HTERT RPE-1 (cell line): Measurements from ENCODE around the gene RASA3.

Experiments used
- in situ Hi-C: fragments of 300-500 bp; cut with MboI; formaldehyde crosslinking; loops from 4 replicates; pipeline ENCODE4 v1.14.3; 2020; ENCODE audit warnings: low sequenced_read_pairs

Gene RASA3

DNA sequence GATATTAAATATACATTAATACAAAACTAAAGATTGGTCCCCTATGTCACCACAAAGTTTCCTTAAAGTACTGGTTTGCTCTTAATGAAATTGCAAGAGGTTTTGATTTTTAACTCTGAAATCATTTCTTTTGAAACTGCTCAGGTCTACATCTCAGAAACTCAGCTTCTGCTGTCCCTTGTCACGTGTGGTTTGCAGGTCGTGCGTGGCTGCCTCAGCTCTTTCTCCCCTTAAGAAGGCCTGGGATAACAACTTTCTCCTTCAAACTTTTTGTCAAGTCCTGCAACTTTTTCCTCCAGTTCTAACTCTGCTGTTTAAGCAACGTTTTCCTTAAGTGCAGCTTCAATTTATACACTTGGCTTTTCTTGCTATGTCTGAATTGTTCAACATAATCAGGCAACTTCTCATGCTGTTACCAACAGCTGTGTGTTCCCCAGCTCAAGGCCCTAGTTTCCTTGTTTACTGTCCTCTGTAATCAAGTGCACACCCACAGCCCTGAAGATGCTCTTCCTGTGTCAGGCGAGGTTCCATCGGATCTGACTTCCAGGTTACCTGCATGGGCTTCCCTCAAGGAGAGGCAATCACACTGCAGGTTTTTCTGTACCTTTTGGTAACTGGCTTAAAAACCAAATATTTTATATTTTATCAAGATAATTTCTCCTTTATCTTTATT is 172.0 kb downstream of the RASA3 start:
- in situ Hi-C loops: no loop called here

DNA sequence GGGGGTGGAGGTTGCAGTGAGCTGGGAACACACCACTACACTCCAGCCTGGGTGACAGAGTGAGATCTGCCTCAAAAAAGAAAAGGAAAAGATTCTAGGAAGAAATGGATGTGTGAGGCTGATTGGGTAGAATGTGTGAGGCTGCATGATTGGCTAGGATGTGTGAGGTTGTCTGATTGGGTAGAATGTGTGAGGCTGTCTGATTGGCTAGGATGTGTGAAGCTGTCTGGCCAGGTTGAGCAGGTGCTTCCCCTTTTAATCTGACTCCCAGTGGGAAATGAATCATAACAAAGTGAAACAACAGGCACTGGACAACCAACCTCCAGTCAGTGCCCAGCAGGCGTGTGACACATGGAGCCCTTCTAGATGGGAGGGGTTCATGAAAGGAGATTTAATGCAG is 173.2 kb downstream of the RASA3 start:
- in situ Hi-C loops: no loop called here

DNA sequence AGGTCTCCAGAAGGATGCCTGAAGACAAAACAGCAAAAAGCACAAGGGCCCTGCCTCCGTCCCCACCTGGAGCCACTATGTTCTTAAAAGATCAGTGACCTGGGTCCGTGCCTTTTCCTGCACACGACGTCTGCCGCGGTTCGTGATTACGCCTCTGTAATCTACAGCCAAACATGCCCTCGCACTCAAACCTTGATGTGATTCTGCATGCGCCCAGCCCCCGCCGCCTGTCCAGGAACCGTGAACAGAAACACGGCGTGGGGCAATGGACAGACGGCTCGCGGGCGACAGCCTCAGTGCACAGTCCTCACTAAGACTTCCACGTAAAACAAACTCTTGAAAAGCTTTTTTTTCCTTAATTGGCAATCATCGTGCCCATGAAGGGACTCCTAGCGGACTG is 174.1 kb downstream of the RASA3 start:
- in situ Hi-C loops: no loop called here

DNA sequence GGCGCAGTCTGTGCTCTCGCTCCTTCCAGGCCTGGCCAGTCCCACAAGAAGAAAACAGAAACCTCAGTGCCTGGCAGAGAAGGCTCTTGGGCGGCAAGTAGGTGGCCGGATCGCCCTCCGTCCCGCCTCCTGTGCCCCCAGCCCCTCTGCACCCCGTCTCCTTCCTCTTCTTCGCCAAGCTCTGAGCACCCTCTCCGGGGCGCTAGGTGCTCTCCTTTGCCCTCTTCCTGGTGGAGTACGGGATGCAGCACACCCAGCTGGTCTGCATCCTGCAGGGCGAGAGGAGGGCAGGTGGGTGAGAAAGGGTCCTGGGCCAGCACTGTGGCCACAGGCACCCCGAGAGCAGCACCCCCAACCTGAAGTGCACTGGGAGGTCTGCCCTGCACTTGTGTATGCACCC is 175.9 kb downstream of the RASA3 start:
- in situ Hi-C loops: no loop called here

DNA sequence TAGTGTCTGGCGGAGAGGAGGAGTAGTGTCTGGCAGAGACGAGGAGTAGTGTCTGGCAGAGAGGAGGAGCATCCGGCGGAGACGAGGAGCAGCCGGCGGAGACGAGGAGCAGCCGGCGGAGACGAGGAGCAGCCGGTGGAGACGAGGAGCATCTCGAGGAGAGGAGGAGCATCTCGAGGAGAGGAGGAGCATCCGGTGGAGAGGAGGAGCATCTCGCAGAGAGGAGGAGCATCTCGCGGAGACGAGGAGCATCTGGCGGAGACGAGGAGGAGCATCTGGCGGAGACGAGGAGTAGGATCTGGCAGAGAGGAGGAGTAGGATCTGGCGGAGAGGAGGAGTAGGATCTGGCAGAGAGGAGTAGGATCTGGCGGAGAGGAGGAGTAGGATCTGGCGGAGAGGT is 176.7 kb downstream of the RASA3 start:
- in situ Hi-C loops: no loop called here

DNA sequence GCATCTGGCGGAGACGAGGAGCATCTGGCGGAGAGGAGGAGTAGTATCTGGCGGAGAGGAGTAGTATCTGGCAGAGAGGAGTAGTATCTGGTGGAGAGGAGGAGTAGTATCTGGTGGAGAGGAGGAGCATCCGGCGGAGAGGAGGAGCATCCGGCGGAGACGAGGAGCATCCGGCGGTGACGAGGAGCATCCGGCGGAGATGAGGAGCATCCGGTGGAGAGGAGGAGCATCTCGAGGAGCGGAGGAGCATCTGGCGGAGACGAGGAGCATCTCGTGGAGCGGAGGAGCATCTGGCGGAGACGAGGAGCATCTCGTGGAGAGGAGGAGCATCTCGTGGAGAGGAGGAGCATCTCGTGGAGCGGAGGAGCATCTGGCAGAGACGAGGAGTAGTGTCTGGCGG is 177.2 kb downstream of the RASA3 start:
- in situ Hi-C loops: no loop called here

DNA sequence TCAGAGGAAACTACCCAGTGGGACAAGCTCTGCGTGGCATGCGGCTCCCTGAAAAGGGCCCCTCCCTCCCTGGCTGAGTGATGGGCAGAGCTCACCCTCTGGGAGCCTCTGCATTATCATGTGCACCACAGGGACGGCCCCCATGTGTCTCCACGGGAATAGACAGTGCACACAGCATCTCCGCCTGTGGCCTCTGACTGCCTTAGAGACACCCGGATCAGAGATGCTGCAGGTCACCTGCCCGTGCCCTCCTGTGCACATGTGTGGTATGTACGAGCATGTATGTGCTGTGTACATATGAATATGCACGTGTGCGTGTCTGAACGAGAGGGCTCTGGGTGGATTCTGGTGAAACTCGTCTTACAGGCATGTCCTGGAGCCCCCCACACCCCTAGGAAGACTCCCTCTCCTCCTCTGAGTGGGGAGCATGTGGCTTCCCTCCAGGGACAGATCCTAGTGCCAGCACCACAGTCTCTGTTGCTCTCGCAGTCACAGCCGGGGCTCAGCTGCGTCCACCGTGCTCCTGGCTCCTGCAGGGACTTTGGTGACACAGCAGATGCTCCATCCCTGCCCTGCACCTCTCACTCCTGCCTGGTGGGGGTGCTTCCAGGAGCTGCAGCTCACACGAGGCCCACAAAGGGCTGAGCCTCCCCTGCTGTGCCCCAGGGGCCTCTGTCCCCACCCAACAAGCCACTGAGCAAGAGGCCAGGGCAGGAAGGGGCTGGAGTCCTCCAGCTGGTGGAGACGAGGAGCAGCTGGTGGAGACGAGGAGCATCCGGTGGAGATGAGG is 178.2 kb downstream of the RASA3 start:
- in situ Hi-C loops: no loop called here

DNA sequence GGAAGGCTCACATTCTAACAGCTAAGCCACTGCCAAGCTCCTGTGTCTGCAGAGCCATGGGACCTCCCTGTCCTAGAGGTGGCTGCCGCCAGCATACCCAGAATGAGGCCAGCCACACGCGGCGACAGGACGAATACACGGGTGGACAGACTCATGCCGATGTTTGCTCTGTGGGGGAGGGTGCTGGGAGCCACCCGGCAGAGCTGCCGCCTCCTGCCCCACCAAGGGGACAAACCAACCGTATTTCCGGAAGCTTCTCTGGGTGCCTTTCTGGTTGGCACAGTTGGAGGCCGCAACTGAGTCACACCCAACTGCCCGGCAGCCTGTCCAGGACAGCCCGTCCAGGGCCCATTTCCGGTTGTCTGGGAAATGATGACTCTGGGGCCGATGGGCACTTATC is 178.9 kb downstream of the RASA3 start:
- in situ Hi-C loops: no loop called here

DNA sequence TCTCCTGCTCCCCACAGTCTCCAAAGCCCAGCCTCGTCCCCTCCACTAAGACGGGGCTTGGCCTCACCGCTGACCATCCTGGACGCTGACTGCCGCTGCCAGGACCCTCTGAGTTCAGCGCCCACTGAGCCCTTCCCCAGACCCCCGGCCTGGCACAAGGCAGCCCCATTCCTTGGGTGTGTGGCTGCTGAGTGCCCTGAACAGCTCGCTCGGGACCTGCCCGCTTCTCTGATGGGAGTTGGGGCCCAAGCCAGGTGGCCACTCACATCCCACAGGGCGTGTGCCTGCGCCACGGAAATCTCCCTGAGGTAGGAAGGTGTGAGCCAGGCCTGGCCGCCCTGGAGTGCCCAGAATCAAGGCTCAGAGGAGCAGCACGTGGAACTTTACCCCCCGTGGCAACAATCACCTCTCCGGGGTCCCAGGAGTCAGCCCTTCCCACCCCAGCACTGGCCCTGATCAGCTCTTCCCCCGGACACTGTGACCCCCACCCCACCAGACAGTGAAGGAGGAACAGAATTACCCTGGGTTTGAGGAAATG is 179.4 kb downstream of the RASA3 start:
- in situ Hi-C loops: no loop called here

DNA sequence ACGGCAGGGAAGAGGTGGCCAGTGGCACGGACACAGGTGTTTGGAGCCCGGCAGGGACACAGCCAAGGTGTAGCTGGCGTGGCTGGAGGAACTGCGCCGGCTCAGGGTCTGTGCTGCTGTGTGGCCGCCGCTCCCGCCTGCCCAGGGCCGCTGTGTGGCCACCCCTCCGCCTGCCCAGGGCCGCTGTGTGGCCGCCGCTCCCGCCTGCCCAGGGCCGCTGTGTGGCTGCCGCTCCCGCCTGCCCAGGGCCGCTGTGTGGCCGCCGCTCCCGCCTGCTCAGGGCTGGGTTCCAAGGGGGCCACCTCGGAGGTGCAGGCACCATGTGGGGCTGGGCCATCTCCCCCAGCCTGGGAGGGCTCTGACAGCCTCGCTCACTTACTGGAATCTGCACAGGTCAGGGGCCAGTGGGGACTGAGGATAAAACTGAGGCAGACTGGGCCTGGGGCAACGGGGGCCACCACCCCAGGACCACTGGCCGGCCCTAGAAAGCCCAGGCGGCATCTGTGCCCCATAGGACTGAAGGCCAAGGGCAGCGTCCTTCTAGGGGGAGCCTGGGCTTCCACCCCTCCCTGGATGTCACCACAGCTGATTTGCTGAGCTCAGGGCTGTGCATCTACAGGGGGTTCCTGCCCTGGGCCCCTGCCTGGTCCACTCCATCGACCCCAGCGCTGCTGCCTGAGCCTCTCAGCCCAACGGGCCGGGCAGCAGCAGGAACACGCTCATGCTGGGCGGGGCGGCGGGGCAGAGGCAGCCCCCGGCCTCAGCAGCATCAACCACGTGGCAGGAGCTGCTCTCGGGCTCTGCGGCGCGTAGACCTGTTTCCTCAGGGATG is 180.1 kb downstream of the RASA3 start:
- in situ Hi-C loops: no loop called here

DNA sequence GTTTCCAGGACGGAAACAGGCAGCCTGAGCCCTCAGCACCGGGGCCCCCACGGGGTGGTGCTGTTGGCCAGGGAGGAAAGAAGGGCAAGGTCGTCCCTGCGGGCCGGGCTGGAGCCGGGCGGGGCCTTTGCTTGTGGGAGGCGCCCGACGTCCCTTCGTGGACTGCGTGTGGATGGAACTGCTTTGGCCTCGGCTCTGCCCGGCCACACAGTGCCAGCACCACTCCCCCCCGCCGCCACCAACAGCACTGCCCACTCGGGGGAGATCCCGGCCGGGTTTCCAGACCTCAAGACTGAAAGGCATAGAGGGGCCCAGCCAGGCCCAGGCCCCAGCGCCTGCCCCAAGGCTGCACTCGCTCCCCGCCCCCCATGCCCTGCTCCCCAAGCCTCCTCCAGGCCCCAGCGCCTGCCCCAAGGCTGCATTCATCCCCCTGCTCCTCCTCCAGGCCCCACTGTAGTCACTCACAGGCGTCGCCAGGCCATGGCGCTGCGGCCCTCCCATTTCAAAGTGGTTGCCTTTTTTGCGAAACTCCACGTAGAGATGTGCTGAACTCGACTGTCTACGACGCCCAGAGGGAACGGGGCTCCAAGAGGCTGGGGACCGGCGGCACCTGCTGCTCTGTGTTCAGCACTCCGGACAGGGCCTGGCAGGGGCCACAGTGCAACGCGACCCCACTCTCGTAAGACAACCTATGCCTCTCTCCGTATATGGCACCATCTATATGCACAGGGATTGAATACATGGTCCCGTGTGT is 181.0 kb downstream of the RASA3 start:
- in situ Hi-C loops: no loop called here

DNA sequence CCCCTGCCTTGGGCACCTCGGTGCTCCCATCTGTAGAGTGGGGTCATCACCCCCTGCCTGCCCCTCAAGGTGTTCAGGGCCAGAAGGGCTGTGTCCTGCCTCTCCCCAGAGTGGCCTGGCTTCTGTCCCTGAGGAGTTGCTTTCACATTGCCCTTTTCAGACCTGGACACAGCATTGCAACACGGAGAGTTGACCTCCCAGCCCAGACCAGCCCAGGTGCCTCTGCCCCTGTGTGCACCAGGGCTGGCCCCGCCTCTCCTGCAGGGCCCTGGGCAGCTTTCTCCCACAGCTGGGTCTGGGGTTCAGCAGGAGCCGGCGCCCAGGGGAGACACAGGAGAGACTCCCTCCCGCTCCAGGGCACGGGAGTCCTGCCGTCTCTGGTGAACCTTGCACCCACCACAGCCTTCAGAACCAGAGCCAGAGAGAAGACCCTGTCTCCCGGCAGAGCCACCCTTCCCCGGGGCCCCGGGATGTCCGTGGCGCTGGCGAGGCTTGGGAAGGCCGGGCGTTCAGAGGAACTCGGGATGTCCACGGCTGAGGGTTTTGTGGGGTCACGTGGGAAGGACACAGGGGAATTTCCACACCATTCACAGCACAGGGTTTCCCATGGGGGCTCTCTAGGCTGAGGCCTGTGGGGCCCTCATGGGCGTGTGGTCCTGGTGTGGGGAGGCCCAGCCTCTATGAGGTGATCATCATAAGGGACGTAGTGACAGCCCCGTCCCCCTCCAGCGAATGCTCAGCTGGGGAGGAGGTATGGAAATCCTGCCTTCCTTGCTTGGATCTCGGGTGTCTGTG is 181.8 kb downstream of the RASA3 start:
- in situ Hi-C loops: no loop called here

DNA sequence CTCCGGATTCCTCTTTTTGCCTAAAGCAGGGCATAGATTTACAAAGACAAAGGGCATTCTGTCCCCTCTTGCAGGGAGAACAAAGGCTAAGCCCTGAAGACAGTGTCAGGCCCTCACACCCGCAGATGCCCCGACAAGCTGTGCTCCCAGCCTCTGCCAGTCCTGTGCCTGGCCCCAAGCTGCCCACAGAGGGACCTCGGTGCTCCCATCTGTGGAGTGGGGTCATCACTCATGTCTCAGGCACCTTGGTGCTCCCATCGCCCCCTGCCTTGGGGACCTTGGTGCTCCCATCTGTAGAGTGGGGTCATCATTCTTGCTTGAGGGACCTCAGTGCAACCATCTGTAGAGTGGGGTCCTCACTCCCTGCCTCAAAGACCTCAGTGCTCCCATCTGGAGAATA is 182.9 kb downstream of the RASA3 start:
- in situ Hi-C loops: no loop called here

DNA sequence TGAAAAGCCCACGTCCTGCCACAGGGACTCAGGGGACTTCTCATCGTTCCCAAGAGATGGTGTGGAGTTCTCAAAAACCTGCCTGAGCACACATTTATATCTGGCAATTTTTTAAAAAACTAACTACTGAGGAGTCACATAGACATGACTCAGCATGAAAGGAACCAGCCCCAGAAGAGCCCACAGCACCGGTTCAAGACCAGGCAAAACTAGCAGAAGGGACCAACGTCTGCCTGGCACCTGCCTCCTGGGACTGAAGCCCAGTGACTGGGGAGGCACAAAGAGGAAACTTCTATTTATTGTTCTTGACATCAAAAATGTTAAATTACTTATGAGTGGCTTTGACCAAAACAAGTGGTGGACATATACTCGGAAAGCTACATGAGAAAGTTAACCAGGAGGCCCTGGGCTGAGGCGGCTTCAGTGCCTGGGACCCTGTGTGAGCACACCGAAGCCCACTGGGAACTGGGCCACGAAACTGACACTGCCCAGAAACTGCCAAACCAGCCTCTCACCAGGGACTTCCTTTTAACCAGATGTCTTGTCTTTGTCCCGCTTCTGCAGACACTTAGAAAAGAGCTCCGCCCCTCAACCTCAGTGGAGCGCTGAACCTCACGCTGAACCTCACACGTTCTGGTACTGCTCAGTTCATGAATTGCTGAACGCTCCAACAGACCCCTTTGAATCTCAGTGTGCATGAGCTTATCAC is 184.2 kb downstream of the RASA3 start:
- in situ Hi-C loops: no loop called here

DNA sequence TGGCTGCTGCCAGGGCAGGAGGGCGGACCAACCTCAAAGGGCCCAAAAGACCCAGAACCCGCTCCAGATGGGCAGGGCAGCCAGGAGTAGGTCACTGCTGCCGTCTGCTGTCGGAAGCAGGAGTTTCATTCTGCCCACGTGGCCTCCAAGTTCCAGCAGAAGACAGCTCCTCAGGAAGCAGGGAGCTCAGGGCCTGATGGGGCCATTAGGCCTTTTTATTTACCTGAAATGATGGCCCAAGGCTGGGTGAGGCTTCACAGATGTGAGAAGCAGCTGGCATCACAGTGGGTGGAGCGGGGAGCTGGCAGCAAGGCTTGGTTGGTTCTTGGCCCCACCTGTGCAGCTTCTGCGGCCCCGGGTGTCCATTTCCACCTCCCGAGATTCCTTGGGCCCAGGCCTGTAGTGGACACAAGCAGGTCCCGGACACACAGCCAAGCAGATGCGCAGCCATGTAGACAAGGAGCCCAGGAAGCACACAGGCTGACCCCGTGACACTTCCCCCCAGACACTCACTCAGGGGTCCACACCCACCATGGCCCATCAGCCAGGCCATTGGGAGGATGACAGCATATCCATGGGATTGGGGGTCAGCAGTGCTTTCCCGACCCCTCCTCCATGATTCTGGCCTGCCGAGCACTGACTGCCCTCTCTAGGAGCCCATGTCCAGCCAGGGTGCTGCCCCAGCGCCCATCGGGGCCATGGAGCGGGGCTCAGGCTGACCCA is 185.0 kb downstream of the RASA3 start:
- in situ Hi-C loops: no loop called here

DNA sequence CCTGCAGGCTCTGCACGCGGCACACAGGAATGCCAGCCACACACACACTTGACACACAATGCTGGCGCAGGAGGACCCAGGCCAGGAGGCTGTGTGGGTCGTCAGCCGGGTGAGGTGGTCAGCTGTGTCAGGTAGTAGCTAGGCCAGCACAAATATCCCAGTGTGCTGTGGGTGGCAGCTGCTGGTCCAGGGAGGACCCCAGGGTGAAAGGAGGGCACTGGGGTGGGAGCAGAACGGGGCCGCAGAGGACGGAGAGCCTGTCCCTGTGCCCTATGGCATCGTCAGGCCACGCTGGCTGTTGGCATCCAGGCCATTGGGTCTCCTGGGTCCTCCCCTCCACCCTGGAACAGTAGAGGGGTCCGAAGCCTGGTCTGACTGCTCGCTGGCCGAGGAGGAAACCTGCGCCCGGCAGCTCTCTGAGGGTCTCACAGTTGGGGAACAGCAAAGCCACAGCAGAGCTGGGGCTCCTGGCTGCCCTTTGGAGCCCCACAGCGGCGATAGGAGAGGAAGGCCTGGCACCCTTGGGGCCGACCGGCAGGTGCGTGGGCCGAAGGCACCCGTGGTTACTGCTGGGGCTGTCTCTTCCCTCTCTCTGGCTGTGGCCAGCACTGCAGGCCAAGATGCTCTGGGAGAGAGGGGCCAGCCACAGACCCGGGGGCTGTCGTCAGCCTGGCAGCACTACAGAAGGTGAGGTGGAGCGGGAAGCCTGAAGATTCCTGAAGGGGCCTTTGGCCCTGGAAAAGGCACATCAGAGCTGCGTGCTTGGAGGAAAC is 185.8 kb downstream of the RASA3 start:
- in situ Hi-C loops: no loop called here

DNA sequence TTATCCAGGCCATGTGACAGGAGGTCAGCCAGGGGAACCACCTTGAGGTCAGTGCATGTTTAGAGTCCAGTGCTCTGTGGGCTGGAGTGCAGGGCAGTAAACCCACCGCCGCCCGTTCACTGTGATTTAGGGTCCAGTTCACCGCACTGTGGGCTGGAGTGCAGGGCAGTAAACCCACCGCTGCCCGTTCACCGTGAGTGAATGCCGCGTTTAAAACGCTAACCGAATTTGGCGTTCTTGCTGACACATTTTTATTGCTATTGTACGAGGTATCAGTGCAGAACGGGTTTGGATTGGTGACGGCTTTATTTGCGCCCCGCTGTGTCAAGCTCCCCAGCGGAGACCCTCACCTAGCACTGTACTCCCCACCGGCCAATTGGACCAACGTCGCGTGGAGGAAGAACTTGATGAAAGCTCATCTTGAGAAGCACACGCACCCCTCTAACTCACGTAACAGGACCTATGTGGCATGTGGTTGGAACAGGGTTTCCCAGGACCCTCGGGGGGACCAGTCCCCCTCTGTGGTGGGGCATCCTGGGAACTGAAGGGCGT is 186.5 kb downstream of the RASA3 start:
- in situ Hi-C loops: no loop called here
